ENCODE results near the gene RAB27A. TPM values are rescaled to one million over a fixed set of nuclear protein-coding genes. Genes with fewer than 3 reads are reported as not detected.

RAB27A gene
- total and polyA plus RNA-seq, 2 of the 13 experiments (the other 11 are each of a cell fraction or from before 2014, with no cell fraction given): 3.4 to 8.1 TPM

DNA sequence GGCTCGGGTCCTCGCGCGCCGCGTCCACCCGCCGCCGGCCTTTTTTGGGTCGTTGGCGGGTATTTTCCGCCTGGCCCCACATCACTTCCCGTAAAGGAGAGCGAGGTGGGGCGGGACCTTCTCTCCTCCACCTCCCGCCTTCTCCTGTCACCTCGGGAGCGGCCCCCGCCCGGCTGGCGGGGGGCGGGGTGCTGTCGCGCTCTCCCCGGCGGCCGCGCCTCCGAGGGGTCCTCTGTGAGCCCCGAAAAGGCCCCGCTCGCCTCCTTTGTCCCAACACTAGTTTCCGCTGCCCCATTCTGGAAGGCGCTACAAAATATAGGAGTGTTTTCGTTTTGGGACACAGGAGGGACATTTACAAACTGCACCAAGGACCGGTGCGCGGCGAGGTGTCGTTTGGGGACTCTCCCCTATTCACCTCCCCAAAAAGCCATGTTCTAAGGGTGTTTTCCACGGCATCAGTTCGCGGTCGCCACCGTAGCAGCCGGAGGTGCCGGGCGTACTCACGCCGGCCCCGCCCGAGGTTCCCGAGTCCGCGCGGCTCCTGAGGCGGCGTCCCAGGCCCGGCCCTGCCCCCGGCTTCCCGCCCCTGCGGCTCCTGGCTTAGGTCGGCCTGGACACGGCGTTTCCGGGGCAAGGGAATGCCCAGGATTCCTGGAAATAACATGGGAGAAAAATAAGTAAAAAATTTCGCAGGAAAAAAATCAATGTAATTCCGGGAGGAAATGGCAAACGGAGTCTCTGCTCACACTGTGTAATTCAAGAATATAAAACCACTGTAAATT is at the start of gene RAB27A (continued):
- peak; percentile 36; the same call in 1 of the 2 replicates for TF ChIP-seq ZFP90 (CRISPR knock-in tag; IDR thresholded peaks at IDR 0.05; ENCODE audit: borderline replicate concordance)
- 0 out of 2 replicates have a peak, but pooled peaks have one; percentile 33 for TF ChIP-seq ZNF136 (CRISPR knock-in tag; IDR thresholded peaks at IDR 0.05; ENCODE audit: low read depth)
- TF ChIP-seq, protein P1, sequence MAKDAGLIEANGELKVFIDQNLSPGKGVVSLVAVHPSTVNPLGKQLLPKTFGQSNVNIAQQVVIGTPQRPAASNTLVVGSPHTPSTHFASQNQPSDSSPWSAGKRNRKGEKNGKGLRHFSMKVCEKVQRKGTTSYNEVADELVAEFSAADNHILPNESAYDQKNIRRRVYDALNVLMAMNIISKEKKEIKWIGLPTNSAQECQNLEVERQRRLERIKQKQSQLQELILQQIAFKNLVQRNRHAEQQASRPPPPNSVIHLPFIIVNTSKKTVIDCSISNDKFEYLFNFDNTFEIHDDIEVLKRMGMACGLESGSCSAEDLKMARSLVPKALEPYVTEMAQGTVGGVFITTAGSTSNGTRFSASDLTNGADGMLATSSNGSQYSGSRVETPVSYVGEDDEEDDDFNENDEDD (CRISPR knock-in tag; IDR thresholded peaks at IDR 0.05; ENCODE audit: borderline replicate concordance): peak; percentile 53; the same call in 1 of the 2 replicates
- peak; percentile 55 for TF ChIP-seq ZNF777 (CRISPR knock-in tag; IDR thresholded peaks at IDR 0.05)
- TF ChIP-seq, protein P2, sequence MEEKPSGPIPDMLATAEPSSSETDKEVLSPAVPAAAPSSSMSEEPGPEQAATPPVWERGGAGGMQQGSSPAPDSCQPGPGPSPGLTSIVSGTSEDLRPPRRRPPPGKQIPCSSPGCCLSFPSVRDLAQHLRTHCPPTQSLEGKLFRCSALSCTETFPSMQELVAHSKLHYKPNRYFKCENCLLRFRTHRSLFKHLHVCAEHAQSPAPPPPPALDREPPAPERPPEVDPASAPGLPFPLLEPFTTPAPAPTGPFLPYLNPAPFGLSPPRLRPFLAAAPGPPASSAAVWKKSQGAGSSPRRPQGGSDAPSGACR (CRISPR knock-in tag; IDR thresholded peaks at IDR 0.05): no peak
- no peak for TF ChIP-seq RFX1 (IDR thresholded peaks at IDR 0.05)
- TF ChIP-seq ZMAT3 (CRISPR knock-in tag; conservative IDR thresholded peaks at IDR 0.05): peak; percentile 28; the same call in 1 of the 2 replicates
- TF ChIP-seq ZNF792 (CRISPR knock-in tag; IDR thresholded peaks at IDR 0.05): no peak
- TF ChIP-seq HDAC1 (CRISPR knock-in tag; IDR thresholded peaks at IDR 0.05): 0 out of 2 replicates have a peak, but pooled peaks have one; percentile 2
- no peak for TF ChIP-seq ZFP62 (CRISPR knock-in tag; IDR thresholded peaks at IDR 0.05)
- peak; percentile 7; the same call in 1 of the 2 replicates for TF ChIP-seq HMG20B (CRISPR knock-in tag; conservative IDR thresholded peaks at IDR 0.05)
- TF ChIP-seq AGO2 (optimal IDR thresholded peaks at IDR 0.05; ENCODE audit: low read depth, low read length): no peak
- TF ChIP-seq, protein P3, sequence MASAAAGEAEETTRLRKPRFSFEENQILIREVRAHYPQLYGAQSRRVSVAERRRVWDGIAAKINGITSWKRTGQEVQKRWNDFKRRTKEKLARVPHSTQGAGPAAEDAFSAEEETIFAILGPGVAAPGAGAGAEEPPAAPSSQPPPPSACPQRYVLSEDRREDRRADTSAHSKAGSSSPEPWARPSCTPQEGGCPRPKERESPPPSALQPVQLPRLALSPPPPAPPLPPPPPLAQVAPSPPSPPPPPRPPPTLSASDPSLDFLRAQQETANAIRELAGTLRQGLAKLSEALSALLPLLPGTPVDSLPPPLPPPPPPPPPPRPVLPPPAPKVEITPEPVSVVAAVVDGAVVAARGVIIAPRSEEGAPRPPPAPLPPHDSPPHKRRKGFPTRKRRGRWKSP (CRISPR knock-in tag; IDR thresholded peaks at IDR 0.05): peak; percentile 45; the same call in 1 of the 2 replicates
- TF ChIP-seq, protein P4, sequence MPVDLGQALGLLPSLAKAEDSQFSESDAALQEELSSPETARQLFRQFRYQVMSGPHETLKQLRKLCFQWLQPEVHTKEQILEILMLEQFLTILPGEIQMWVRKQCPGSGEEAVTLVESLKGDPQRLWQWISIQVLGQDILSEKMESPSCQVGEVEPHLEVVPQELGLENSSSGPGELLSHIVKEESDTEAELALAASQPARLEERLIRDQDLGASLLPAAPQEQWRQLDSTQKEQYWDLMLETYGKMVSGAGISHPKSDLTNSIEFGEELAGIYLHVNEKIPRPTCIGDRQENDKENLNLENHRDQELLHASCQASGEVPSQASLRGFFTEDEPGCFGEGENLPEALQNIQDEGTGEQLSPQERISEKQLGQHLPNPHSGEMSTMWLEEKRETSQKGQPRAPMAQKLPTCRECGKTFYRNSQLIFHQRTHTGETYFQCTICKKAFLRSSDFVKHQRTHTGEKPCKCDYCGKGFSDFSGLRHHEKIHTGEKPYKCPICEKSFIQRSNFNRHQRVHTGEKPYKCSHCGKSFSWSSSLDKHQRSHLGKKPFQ (CRISPR knock-in tag; IDR thresholded peaks at IDR 0.05; ENCODE audit: insufficient replicate concordance): peak; percentile 39
- TF ChIP-seq, protein P5, sequence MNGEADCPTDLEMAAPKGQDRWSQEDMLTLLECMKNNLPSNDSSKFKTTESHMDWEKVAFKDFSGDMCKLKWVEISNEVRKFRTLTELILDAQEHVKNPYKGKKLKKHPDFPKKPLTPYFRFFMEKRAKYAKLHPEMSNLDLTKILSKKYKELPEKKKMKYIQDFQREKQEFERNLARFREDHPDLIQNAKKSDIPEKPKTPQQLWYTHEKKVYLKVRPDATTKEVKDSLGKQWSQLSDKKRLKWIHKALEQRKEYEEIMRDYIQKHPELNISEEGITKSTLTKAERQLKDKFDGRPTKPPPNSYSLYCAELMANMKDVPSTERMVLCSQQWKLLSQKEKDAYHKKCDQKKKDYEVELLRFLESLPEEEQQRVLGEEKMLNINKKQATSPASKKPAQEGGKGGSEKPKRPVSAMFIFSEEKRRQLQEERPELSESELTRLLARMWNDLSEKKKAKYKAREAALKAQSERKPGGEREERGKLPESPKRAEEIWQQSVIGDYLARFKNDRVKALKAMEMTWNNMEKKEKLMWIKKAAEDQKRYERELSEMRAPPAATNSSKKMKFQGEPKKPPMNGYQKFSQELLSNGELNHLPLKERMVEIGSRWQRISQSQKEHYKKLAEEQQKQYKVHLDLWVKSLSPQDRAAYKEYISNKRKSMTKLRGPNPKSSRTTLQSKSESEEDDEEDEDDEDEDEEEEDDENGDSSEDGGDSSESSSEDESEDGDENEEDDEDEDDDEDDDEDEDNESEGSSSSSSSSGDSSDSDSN (CRISPR knock-in tag; IDR thresholded peaks at IDR 0.05): peak; percentile 61; the same call in 1 of the 2 replicates
- peak; percentile 26 to 44; a peak in 1 of 4 replicates for TF ChIP-seq POLR2A (IDR thresholded peaks at IDR 0.05; ENCODE audit: insufficient read depth in 1 of 2, low read depth in 2 of 2, low read length in 2 of 2)
- no peak for TF ChIP-seq ZNF749 (CRISPR knock-in tag; IDR thresholded peaks at IDR 0.05; ENCODE audit: borderline replicate concordance)
